Cerebellar cortex (tissue), 1 donor: ENCODE measurements around the gene SOAT1.

Source experiments
- DNase-seq: peaks from one replicate; pipeline ENCODE4 v3.0.0-alpha.2; 2015; ENCODE audit warnings: low spot score

SOAT1 gene

DNA sequence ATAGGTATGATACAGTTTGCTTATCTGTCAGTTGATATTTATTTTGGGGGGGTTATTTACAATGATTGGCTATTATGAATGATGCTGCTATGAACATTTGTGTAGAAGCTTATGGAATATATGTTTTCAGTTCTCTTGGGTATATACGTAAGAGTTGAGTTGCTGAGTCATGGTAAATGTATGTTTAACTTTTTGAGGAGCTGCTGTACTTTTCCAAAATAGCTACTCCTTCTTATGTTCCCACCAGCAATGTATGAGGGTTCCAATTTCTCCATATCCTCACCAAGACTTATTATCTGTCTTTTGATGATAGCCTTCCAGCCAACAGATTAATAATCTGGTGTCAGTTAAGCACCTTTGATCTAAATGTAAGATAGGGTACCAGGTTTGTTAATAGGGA lies 11.9 kb downstream of the SOAT1 start:
- no peak for DNase-seq

- no peak for DNase-seq
Measured at GRCh38 chr1:179310291-179310690, 16.7 kb downstream of the SOAT1 start.

- DNase-seq: no peak
Measured at GRCh38 chr1:179310721-179311120, 17.1 kb downstream of the SOAT1 start.

DNA sequence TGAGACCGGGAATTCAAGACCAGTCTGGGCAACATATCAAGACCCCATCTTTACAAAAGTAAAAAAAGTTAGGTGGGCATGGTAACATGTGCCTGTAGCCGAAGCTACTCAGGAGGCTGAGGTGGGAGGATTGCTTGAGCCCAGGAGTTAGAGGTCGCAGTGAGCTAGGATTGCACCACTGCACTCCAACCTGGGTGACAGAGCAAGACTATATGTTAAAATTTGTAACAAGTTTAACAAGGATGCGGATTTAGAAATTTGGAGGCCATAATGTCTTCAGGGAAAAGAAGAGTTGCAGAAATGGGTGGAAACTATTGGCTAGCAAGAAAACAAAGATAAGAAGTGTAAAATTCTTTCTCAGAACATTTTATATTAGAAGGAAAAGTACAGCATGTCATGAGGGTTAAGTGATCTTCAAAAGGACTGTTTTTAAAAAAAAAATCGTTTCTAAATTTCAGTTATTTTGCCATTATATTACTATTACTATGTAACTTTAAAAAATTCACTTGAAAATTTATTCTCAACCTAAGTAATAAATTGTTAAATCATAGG lies 17.6 kb downstream of the SOAT1 start:
- no peak for DNase-seq

DNA sequence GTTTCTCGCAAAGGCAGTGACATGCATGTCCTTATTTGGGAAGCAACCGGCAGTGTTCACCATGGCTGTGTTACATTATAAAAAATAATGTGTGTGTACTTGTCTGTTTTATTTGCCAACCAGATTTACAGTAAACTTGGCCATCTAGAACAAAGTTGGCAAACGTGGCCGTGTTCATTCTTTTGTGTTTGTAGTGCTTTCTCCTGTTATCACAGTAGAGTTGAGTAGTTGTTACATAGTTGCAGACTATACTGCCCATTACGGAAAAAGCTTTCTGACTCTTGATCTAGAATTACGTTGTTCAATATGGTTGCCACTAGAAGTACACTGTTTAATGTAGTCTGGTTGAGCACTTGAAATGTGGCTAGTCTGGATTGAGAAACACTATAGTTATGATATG lies 19.4 kb downstream of the SOAT1 start:
- DNase-seq: no peak

DNA sequence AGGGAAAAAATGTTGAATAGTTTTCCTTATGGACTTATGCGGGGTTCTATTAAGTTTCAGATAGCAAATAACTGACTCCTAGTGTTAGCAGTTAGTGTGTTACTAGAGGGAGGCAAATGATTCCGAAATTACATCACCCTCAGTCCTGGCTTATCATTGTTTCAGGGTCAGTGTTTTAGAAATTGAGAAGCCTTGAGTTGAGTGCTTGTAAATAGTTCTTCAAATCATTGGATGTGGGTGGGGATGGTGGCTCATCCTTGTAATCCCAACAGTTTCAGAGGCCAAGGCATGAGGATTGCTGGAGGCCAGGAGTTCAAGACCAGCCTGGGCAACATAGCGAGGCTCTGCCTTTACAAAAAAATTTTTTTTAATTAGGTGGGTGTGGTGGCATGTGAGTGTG lies 21.3 kb downstream of the SOAT1 start:
- DNase-seq: no peak

- no peak for DNase-seq
Measured at GRCh38 chr1:179318491-179318890, 24.9 kb downstream of the SOAT1 start.

GRCh38 chr1:179321533-179322216 lies 28.1 kb downstream of the SOAT1 start:
- no peak for DNase-seq

- no peak for DNase-seq
Measured at GRCh38 chr1:179322557-179322956, 29.0 kb downstream of the SOAT1 start.

GRCh38 chr1:179323436-179323835 lies 29.8 kb downstream of the SOAT1 start:
- no peak for DNase-seq

- DNase-seq: no peak
Measured at GRCh38 chr1:179325836-179326235, 32.2 kb downstream of the SOAT1 start.

DNA sequence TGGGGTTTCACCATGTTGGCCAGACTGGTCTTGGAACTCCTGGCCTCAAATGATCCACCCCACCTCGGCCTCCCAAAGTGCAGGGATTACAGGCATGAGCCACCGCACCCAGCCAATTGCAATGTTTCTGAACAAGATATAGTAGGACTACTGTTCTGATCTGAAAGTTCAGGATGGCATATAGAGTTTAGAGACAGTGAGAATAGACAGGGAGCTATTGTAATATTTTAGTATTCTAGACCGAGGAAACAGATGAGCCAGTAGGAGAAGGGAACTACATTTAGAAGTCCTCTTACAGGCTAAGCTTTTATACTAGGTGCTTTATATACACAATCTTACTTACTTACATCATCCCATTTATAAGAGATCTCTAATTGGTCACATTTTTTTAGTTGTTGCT lies 33.1 kb downstream of the SOAT1 start:
- no peak for DNase-seq

DNA sequence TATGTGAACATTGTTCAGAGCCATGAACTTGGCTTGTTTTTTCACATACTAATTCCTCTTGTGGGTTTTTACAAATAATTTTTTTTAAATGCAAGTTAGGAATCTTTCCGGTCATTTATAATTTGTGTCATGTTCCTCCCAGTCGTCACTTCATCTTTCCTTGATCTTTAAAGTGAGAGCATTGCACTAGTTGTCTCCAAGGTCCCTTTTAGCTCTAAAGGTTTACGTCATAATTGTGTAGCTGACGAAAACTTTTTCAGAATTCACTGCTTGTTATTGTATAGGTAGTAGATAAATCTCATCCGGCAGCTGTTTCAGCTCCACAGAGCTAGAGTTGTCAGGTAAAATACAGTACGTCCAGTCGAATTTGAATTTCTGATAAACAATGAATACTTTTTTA lies 33.6 kb downstream of the SOAT1 start:
- no peak for DNase-seq

DNA sequence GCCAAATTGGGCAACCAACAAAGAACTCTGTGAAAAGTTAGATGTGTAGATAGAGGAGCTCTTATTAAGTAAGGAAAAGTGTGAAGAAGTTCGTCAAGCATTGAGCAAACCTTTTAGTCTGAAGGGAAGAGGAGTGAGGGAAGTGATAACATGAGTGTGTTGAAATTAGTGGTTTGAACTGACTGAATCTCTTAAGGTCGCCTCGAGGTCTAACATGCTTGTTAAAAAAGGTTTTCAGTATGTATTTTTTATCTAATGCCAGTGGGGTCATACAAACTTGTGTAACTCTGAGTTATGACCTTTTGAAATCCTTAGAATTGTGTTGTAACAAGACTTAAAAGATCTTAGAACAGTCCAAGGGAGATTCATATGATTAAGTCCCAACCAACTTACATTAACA lies 34.1 kb downstream of the SOAT1 start:
- no peak for DNase-seq

- no peak for DNase-seq
Measured at GRCh38 chr1:179329862-179330261, 36.3 kb downstream of the SOAT1 start.

DNA sequence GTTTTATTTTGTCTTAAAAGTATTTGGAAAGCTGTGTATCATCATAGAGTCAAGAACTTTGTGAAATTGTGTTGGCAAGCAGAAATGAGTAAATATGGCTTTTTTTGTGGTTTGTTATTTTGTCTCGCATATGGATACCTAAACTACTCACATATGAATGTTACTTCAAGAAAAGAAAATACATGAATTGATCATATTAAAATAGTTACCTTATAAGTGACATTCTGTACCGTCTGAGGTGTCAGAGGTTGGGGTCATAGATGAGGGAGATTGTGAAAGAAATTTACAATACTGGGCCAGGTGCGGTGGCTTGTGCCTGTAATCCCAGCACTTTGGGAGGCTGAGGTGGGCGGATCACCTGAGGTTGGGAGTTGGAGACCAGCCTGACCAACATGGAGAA lies 40.8 kb downstream of the SOAT1 start:
- no peak for DNase-seq

GRCh38 chr1:179337288-179337687 lies 43.7 kb downstream of the SOAT1 start:
- no peak for DNase-seq

- DNase-seq: no peak
Measured at GRCh38 chr1:179337942-179338560, 44.5 kb downstream of the SOAT1 start.

DNA sequence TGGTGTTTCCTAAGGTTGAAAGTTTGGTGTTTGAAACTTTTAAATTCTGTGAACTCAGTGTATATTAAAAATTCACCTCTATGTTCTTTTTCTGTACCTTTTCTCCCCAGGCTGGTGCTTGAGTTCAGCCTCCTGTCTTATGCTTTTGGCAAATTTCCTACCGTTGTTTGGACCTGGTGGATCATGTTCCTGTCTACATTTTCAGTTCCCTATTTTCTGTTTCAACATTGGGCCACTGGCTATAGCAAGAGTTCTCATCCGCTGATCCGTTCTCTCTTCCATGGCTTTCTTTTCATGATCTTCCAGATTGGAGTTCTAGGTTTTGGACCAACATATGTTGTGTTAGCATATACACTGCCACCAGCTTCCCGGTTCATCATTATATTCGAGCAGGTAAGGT lies 47.3 kb downstream of the SOAT1 start:
- DNase-seq: no peak

GRCh38 chr1:179341943-179342547 lies 48.4 kb downstream of the SOAT1 start:
- DNase-seq: no peak

DNA sequence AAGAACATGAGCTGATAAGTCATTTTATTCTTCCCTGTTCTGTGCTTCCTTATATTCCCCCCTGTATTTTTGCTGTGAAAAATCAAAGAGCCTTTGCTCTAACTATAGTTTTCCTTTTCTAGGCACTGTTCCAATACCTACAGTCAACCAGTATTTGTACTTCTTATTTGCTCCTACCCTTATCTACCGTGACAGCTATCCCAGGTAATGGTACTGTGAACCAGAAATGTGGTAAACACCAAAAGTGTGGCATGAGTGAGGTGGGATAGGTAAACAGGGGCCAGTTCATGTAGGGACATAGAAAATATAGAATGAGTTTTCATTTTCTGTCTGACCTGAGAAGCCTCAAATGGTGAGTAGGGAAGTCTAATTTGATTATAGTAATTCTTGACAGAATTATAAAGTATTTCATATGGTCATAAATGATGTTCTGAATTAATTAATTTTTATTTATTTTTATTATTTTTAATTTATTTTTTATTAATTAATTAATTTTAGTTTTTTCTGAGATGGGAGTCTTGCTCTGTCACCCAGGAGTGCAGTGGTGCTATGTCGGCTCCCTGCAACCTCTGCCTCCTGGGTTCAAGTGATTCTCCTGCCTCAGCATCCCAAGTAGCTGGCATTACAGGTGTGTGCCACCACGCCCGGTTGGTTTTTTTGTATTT lies 49.3 kb downstream of the SOAT1 start:
- no peak for DNase-seq

- no peak for DNase-seq
Measured at GRCh38 chr1:179351281-179351680, 57.7 kb downstream of the SOAT1 start.

GRCh38 chr1:179352236-179352635 lies 58.6 kb downstream of the SOAT1 start:
- no peak for DNase-seq
